ENCODE measurements around the gene PITPNC1. TPM values are rescaled to one million over a fixed set of nuclear protein-coding genes. Genes with fewer than 3 reads are reported as not detected.

Gene PITPNC1
- total RNA-seq, 1 donor from 2014 or later: 13.0 TPM

DNA sequence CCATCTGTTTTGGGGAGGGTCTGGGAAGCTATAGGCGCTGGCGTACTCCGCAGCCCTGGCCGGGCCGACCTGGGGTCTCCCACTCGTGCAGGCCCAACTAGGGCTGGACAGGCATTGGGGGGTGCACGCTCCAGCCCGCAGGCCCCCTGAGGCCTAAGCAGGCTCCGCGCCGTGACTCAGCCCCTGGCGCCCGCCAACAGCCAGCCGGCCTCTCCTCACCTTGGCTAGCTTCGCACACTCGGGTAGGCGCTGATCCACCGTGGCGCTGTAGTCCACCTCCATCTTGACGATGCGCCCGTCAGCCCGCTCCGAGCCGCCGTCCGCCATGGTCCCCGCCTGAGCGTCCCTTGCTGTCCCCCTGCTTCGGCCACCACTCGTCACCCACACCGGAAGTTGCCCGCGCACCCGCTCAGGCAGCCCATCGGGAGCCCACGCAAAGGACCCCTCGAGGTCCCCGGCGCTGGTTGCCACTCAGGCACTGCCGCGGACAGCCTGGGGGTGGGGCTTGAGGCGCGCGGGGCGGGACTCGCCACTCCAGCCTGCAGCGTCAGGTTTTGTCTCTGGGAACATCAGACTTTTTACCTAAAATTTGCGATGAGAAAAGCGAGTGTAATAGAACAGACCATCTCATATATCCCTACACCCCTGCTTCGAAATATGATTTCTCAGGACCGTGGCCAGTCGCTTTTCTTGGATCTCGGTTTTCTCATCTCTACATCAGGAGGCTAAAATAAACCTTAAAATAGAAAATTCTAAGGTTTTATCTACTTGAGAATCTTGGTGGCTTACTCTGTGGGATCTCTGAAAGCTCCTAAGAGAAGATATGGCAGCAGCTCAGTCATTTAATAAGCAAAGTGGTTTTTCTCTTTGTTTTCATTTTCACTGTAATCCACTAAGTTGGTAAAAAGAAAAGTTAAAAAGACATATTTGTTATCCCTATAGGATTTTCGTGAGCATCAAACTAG is 10.6 kb upstream of the PITPNC1 start, which contains the start of gene PSMD12:
Gene PSMD12, minus strand, starts transcription at position 385 of the 965 bp plus-strand sequence. Its CDS starts 58 bp downstream, at position 327.
- DNase-seq (ENCODE audit: low read depth): no peak
- no peaks in the 10 kb centered on the region for H3K27me3 ChIP-seq (ENCODE audit: control insufficient read depth, insufficient read depth, low read length)
- no peaks in the 10 kb centered on the region for H3K36me3 ChIP-seq (ENCODE audit: control insufficient read depth, insufficient read depth, low read length)
- TF ChIP-seq, protein P1, sequence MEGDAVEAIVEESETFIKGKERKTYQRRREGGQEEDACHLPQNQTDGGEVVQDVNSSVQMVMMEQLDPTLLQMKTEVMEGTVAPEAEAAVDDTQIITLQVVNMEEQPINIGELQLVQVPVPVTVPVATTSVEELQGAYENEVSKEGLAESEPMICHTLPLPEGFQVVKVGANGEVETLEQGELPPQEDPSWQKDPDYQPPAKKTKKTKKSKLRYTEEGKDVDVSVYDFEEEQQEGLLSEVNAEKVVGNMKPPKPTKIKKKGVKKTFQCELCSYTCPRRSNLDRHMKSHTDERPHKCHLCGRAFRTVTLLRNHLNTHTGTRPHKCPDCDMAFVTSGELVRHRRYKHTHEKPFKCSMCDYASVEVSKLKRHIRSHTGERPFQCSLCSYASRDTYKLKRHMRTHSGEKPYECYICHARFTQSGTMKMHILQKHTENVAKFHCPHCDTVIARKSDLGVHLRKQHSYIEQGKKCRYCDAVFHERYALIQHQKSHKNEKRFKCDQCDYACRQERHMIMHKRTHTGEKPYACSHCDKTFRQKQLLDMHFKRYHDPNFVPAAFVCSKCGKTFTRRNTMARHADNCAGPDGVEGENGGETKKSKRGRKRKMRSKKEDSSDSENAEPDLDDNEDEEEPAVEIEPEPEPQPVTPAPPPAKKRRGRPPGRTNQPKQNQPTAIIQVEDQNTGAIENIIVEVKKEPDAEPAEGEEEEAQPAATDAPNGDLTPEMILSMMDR (IDR thresholded peaks at IDR 0.05; ENCODE audit: insufficient read depth, low read length, poor library complexity, severe bottlenecking): peak; percentile 1
- peak within 1 kb of the TSS; percentile 99 for H3K4me3 ChIP-seq (ENCODE audit: low read depth, low read length)

DNA sequence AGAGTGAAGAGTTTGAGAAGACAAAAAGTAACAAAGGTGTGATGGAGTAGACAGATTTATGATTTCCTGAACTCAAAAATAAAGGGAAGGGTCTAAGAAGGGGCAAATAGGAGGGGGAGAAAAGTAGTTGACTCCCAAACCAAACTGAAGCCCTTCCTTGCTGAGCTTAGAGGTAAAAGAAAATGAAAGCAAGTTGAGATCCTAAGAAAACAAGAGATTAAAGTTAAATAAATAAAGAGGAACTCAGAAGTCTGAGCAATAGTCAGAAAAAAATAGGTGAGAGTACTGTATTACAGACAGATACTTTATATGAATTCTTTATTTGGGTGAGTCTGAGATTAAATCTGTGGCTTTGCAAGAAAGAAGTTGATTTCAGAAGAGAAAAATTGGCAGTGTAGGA is 7.4 kb upstream of the PITPNC1 start:
- TF ChIP-seq, protein P1 (IDR thresholded peaks at IDR 0.05; ENCODE audit: insufficient read depth, low read length, poor library complexity, severe bottlenecking): no peak
- H3K4me3 ChIP-seq (ENCODE audit: low read depth, low read length): no peak overlapping the region
- no peaks in the 10 kb centered on the region for H3K27me3 ChIP-seq (ENCODE audit: control insufficient read depth, insufficient read depth, low read length)
- H3K36me3 ChIP-seq (ENCODE audit: control insufficient read depth, insufficient read depth, low read length): no peaks in the 10 kb centered on the region
- DNase-seq (ENCODE audit: low read depth): no peak

DNA sequence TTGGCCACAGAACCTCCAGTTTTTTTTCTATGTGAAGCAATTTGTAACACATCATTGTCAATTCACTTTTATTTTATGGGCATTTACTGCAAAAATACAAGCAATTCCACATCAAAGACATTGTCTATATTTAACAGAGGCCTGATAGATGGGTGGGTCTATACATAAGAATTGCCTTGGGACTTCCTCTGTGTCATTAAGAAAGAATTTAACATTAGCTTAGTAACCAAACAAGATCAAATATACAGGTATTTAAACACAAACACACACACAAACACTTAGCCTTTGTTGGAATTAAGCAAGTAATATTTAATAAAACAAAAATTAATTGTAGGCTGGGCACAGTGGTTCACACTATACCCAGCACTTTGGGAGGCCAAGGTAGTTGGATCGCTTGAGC is 4.3 kb upstream of the PITPNC1 start:
- Histone ChIP-seq H3K36me3 (ENCODE audit: control insufficient read depth, insufficient read depth, low read length) (no peaks in the 10 kb centered on the region), H3K4me3 (ENCODE audit: low read depth, low read length) (no peak overlapping the region), H3K27me3 (ENCODE audit: control insufficient read depth, insufficient read depth, low read length) (no peaks in the 10 kb centered on the region)
- TF ChIP-seq, protein P1 (IDR thresholded peaks at IDR 0.05; ENCODE audit: insufficient read depth, low read length, poor library complexity, severe bottlenecking): no peak
- no peak for DNase-seq (ENCODE audit: low read depth)

DNA sequence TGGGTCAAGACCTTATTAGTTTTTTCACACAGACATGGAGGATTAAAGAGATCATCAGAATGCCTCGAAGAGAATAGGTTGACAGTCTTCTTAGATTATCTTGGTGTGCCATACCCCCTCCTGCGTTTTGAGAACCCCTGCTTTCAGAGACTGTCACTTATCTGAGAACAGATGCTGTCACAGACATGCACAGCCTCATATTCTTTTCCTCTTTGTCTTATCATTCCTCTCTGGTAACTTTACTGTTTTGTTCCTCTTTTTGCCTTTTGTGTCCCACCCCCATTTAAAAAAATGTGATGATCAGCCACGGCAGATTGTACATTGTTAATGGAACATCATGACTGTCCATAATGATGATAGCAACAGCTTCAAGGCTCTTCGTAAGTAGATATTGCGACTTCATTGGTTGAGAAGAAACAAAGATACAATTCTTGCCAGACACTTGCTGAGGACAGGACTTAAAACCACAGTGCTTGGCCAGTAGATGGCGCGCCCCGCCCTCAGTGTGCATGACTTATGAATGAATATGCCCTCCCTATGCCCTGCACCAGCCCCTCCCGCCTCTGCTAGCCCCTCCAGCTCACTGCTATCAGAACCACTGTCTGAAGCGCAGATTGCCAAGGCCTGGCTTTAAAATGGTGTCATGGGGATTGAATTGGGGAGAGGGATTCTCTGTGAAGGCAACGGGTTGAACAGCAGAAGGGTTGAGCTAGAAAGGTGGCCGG is 2.6 kb upstream of the PITPNC1 start:
- H3K36me3 ChIP-seq (ENCODE audit: control insufficient read depth, insufficient read depth, low read length): no peaks in the 10 kb centered on the region
- H3K27me3 ChIP-seq (ENCODE audit: control insufficient read depth, insufficient read depth, low read length): no peaks in the 10 kb centered on the region
- no peak overlapping the region for H3K4me3 ChIP-seq (ENCODE audit: low read depth, low read length)
- no peak for DNase-seq (ENCODE audit: low read depth)
- TF ChIP-seq, protein P1 (IDR thresholded peaks at IDR 0.05; ENCODE audit: insufficient read depth, low read length, poor library complexity, severe bottlenecking): peak; percentile 88

DNA sequence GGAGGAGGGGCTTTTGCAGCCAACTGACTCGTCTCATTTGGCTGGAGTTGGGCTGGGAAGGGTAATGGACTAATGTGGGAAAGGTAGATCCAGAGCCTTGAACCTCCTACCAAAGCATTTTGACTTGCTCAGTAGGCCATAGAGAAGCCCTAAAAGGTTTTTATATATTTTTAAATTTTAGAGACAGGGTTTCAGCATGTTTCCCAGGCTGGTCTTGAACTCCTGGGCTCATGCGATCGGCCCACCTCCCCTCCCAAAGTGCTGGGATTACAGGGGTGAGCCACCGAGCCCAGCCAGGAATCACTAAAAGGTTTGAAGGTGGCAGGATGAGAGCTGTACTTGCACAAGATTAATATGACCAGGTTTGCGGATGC is 2.0 kb upstream of the PITPNC1 start:
- Histone ChIP-seq H3K4me3 (ENCODE audit: low read depth, low read length) (no peak overlapping the region), H3K36me3 (ENCODE audit: control insufficient read depth, insufficient read depth, low read length) (no peaks in the 10 kb centered on the region), H3K27me3 (ENCODE audit: control insufficient read depth, insufficient read depth, low read length) (no peaks in the 10 kb centered on the region)
- DNase-seq (ENCODE audit: low read depth): no peak
- TF ChIP-seq, protein P1 (IDR thresholded peaks at IDR 0.05; ENCODE audit: insufficient read depth, low read length, poor library complexity, severe bottlenecking): no peak

Measured in kidney epithelial cell (primary cell).